HG02870 (cell line): ENCODE data around the gene NADSYN1.
"Not testable (repeated sequence)": the region's sequence is repeated elsewhere in the genome, so short reads cannot be mapped to it uniquely, and the experiment has no call there.

Experiments
- ATAC-seq: cut with Tn5 transposase; IDR thresholded peaks from one replicate; pipeline ENCODE4 v1.9.1; 2021; ENCODE audit warnings: mild to moderate bottlenecking, moderate library complexity; ENCODE audit not compliant: unreplicated experiment

The NADSYN1 gene

DNA sequence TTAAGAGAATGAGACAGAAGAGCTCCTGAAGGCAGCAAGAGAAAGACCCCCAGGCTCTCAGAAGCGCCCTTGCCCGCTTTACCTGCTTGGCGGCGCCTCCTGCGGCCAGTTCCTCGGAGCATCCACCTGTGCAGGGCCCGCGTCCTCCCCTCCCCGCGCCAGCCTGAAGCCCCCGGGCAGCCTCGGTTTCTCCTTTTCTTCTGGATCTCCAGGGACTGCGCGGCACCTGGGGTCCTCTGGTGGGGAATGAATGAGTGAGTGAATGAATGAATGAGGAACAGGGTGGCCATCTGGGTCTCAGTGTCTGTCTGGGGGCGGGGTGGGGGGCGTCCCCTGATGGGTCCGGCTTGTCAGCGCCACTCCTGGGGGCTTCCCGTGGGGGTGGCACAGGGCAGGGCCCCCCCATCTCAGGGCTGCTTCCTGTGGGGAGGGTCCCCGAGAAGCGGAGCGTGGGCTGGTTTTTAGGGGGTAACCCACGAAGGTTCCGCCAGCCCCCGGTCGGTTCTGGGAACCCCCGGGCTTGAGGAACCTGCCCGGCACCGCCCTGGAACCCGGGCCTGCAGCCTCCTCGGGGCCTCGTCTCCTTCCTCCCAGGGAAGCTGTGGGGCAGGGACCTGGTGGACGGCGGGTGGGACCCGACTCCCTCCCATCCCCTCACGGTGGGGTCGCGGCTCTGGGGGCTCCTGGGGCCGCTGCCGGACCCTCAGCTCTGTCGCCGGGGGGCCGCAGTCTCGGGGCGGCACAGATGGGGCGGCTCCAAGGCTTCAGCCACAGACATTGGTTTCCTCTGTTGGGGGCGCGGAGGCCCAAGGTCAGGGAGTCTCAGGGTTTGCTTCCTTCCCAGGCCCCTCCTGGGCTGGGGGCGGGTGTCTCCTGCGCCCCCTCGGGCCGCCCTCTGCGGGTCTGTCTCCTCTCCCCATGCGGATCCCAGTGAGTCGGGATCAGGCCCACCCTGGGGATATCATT is 65.8 kb downstream of the NADSYN1 start:
- no peak for ATAC-seq

DNA sequence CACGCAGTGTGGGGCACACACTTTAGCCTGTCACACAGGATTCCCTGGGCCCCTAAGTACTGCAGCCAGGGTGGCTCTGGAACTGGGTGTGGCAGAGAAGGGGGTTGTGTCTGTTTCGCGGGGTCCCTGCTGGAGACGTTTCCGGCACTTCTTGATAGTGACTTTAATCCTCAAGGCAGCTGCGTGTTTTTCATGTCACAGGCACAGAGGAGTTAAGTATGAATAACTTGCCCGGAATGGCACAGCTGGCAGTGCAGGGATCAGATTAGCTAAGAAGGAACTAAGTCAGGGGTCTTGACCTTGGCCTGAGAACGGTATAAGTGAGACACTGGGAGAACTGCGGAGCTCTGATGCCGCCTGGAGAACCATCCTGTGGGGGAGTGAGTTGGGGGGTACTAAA is 66.5 kb downstream of the NADSYN1 start:
- ATAC-seq, result no peak

DNA sequence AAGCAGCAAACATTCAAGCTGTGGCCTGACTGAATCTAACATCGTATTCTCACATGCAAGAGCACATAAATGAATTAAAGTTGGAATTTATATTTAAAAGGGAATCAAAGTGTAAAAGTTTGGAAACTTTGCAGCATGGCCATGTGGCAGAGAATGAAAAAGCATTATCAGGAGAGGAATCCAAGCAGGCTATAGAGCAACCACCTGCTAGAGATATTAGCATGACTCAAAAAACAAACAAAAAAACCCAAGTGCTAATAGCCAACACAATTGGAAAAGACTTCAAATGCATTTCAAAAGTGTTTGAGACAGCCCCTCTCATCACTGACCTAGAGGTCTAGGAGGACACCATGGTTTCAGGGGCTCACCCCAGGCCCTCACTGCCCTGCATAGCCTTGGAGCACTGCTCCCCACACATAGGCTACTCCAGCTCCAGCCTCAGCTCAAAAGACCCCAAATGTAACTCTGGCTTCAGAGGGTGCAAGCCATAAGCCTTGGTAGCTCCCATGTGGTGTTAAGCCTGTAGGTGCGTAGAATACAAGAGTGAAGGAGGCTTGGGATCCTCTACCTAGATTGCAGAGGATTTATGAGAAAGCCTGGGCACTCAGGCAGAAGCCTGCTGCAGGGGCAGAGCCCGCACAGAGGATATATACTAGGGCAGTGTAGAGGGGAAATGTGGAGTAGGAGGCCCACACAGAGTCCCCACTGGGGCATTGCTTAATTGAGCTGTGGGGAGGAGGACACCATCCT is 72.4 kb downstream of the NADSYN1 start:
- ATAC-seq, result no peak

DNA sequence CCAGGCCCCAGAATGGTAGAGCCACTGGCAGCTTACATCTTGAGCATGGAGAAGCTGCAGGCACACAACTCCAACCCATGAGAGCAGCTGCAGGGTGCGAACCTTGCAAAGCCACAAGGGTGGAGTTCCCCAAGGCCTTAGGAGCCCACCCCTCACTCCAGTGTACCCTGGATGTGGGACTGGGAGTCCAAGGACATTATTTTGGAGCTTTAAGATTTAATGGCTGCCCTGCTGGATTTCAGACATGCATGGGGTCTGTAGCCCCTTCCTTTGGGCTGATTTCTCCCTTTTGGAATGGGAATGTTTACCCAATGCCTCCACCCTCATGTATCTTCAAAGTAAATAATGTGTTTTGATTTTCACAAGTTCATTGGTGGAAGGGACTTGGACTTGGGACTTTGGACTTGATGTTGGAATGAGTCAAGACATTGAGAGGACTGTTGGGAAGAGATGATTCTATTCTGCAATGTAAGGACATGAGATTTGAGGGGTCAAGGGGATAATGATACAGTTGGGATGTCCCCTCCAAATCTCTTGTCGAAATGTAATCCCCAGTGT is 73.0 kb downstream of the NADSYN1 start:
- no peak for ATAC-seq

DNA sequence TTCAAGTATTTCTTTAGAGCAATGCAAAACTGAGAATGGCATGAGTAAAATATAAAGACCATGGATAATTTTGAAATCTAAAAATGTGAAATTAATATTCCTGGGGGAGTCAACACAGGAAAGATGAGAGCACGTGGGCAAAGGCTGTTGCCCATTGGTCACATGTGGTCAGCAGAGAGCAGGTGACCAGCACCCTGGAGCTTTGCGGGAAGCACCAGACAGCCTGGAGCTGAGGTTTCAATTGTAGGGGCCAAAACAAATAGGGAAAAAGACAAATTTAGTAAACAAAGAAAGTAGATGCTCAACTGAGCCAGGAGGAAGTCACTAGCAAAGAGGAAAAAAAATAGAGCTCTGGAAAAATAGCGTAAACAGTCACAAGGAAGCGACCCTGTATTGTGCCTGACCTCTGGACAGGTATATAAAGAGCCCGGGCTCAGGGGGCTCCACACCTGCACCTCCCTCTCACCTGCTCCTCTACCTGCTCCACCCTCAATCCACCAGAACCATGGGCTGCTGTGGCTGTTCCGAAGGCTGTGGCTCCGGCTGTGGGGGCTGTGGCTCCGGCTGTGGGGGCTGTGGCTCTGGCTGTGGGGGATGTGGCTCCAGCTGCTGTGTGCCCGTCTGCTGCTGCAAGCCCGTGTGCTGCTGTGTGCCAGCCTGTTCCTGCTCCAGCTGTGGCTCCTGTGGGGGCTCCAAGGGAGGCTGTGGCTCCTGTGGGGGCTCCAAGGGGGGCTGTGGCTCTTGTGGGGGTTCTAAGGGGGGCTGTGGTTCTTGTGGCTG is 74.0 kb downstream of the NADSYN1 start, which contains the start of gene KRTAP5-7:
TSS of gene KRTAP5-7 (plus strand) at position 472 of the 780 bp plus-strand sequence. CDS start at position 506, 34 bp downstream.
- not testable (repeated sequence) for ATAC-seq

DNA sequence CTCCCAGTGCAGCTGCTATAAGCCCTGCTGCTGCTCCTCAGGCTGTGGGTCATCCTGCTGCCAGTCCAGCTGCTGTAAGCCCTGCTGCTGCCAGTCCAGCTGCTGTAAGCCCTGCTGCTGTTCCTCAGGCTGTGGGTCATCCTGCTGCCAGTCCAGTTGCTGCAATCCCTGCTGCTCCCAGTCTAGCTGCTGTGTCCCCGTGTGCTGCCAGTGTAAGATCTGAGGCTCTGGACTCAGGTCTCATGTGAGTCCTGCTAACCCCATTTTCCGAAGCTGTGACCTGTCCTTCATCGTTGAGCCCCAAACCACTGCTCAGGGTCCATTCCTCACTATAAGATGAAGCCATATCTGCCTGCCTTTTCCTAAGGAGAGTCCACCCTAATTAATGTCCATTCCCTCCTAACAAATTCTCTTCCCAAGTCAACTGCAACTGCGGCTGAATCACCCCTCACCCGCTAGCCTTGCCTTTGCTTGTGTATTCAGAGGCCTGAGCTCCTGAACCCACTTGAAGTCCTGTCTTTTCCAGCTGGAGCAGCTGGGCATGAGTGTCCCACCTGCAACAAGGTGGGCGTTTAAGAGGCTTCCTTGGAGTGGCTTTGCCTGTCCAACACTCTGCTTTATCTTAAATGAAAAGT is 74.7 kb downstream of the NADSYN1 start:
- no peak for ATAC-seq

DNA sequence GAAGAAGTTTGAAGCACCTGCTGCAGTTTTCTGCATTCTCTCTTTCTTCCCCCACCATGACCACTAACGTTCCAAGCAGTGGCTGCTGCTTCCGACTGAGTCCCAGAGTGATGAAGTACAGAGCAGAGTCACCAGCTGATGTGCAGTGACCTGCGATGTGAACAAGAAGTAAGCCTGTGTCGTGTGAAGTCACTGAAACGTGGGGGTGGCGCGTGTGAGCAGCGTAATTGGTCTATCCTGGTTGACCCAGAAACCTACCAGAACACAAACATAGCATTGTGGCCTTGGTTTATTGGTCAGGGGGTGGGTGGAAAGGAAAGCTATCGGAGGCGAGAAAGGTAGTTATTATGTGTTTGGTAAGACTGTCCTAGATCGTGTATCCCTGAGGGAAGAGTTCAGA is 77.6 kb downstream of the NADSYN1 start:
- ATAC-seq, result no peak

DNA sequence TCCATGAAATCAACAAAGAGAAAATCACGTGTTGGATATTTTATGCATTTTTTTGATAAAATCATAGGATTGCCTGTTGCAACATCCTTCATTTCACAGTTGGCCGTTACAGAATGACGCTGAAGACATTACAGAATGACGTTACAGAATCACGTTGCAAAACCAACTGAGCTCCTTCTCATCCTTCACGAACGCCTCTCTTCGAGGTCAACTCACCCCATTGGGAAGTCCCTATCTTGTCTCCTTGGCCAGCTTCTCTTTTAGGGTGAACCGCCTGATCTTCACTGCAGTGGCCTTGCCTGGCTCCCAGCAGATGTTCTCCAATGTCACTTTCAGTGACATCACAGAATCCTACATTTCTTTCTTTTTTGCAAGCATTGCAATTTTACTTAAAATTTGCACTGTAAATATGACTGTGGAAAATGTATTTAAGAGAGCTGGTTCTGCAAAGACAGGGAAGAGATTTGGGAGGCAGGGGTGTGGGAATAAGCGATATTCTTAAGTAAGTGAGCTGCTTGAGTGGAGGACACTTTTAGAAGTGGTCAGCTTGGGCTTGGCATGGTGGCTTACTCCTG is 79.1 kb downstream of the NADSYN1 start:
- ATAC-seq, result no peak

DNA sequence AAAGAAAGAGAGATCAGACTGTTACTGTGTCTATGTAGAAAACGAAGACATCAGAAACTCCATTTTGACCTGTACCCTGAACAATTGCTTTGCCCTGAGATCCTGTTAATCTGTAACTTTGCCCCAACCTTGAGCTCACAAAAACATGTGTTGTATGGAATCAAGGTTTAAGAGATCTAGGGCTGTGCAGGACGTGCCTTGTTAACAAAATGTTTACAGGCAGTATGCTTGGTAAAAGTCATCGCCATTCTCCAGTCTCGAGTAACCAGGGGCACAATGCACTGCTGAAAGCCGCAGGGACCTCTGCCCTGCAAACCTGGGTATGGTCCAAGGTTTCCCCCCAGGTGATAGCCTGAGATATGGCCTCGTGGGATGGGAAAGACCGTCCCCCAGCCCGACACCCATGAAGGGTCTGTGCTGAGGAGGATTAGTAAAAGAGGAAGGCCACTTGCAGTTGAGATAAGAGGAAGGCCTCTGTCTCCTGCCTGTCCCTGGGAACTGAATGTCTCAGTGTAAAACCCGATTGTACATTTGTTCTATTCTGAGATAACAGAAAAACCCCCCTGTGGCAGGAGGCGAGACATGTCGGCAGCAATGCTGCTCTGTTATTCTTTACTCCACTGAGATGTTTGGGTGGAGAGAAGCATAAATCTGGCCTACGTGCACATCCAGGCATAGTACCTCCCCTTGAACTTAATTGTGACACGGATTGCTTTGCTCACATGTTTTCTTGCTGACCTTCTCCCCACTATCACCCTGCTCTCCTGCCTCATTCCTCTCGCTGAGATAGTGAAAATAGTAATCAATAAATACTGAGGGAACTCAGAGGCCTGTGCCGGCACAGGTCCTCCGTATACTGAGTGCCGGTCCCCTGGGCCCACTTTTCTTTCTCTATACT is 82.0 kb downstream of the NADSYN1 start:
- not testable (repeated sequence) for ATAC-seq

DNA sequence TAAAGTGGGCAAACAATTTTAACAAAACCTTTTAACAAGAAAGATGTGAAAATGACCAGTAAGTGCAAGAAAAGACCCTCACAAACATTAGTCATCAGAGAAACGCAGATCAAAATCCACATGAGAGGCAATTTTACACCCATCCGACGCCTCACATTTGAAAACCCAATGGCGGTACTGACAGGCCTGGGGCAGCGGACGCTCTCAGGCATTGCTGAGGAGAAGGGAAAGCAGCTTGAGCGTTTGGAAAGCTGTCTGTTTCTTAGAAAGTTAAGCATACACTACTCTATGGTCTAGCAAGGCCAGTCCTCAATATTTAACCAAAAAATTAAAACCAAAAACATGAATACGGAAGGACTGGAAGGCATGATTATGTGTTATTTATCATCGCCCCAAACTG is 82.8 kb downstream of the NADSYN1 start:
- no peak for ATAC-seq

DNA sequence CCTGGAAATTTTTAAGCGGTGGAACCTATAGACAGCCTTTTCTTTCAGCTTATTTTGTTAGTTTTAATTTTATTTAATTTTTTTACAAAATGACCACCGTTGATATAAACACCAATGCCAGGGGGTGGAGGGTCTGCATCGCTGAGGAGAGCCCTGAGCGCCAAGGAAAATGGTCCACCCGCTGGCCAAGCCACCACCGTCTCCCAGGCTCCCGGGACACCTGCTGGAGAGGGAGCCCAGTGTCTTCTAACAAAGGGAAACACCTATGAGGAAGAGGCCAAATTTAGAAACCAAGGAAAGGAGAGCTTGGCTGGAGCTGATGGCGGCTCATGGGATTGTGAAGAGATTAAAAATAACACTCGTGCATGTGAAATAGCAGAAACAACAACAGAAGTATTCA is 84.5 kb downstream of the NADSYN1 start:
- no peak for ATAC-seq

DNA sequence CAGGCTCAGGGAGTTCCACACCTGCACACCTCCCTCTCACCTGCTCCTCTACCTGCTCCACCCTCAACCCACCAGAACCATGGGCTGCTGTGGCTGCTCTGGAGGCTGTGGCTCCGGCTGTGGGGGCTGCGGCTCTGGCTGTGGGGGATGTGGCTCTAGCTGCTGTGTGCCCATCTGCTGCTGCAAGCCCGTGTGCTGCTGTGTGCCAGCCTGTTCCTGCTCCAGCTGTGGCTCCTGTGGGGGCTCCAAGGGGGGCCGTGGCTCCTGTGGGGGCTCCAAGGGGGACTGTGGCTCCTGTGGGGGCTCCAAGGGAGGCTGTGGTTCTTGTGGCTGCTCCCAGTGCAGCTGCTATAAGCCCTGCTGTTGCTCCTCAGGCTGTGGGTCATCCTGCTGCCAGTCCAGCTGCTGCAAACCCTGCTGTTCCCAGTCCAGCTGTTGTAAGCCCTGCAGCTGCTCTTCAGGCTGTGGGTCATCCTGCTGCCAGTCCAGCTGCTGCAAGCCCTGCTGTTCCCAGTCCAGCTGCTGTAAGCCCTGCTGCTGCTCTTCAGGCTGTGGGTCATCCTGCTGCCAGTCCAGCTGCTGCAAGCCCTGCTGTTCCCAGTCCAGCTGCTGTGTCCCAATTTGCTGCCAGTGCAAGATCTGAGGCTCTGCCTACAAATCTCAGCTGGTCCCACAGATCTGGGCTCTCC is 85.1 kb downstream of the NADSYN1 start, which contains the start of gene KRTAP5-8:
TSS of gene KRTAP5-8 (plus strand) at position 49 of the 689 bp plus-strand sequence. CDS start at position 80, 31 bp downstream.
- not testable (repeated sequence) for ATAC-seq

DNA sequence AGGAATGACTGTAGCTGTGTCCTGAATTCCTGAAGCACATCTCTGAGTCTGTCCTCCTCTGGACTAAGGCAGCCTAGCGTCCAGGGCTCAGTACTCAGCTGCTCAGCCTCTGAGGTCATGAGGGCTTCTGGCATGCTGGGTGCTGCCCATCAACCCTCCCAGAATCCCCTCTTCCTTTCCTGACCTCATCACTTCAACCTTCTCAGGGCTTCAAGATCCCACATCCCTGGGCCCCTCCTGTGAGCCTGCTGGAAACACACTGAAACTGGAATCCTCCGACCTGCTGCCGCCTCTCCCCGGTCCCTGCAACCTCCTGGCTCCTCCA is 85.6 kb downstream of the NADSYN1 start:
- ATAC-seq, result no peak

DNA sequence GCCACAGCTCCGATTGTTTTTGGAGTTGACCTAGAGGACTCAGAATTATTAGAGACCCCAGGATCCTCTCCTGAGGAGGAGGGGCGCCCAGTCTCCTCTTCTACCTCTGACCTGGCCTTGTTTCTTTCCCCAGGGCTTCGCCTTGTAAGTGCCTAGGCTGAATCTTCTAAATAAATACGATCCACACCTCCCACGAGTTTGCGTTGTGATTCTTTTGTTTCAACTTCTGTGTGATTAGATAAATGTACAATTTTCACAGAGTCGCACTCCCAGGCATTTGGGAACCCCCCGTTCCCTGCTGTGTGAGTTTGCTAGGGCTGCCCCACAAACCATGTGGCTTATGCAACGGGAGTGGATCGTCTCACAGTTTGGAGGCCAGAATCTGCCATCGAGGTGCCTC is 86.0 kb downstream of the NADSYN1 start:
- no peak for ATAC-seq

DNA sequence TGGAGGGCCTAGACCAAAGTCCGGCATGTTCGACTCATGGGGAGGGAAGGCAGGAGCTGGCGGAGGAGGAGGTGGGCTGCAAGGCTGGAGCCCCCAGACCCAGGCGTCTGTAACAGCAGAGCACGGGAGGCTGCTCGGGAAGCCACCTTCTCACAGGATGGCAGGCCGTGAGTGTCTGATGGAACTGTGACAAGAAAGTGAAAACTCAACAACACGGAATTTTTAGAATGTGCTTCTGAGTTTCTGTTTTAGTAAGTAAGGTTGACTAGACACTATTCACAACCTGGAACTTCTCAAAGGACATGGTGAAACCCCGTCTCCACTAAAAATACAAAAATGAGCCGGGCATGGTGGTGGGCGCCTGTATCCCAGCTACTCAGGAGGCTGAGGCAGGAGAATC is 87.0 kb downstream of the NADSYN1 start:
- ATAC-seq, result not testable (repeated sequence)

DNA sequence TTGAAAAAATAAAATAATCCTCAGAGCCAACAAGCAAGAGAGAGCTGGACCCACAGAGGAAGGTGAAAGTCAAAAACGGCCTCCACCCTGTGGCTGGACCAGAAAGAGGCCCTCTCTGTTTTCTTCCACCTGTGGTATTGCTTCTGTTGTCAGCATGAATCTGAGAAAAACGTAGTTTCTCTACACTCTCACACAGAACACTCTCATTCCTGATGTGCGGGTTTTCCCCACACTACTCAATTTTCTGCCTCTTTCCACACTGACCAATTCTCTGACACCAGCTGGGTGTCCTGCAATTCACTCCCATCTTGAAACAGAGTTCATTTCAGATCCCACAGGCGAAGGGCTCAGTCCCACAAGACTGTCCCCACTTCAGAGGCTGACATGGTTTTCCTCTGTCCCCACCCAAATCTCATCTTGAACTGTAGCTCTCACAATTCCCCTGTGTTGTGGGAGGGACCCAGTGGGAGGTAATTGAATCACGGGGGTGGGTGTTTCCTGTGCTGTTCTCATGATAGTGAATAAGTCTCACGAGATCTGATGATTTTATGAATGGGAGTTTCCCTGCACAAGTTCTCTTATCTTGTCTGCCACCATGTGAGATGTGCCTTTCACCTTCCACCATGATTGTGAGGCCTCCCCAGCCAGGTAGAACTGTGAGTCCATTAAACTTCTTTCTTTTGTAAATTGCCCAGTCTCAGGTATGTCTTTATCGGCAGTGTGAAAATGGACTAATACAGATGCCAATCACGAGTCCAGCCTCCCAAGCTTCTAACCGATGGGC is 87.7 kb downstream of the NADSYN1 start:
- peak; percentile 63 for ATAC-seq

DNA sequence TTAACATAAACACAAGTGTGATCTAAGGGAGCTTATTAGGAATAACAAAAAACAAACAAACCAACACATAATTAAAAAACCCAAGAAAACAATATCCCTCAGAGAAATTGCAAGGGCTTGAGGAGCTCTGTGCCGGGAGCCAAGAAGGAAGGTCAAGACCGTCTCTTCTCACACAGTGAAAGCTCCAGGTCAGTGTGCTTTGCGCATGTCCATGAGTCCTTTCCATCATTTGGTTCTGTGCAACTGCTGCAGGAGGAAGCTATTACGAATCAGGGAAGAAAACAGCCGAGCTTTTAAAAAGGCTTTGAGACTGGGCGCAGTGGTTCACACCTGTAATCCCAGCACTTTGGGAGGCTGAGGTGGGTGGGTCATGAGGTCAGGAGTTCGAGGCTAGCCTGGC is 89.4 kb downstream of the NADSYN1 start:
- ATAC-seq, result no peak
